ENCODE data around the gene SLC5A10.

Gene SLC5A10

DNA sequence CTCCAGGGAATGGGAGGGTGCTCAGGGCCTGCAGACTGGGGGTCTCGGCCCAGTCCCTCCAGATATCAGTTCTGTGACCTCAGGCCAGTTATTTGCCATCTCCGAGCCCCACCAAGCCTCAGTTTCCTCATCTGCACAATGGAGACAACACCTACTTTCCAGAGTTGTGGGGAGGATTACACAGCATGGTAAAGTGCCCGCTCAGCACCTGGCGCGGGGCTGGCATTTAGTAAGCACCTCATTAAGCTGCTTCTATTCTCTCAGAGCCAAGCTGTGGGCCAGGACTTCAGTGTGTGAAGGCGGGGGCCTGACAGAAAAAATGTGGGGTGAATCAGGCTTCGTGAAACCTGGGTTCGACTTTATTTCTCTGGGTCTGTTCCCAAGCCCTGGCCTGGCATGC, 47.4 kb downstream of the SLC5A10 start:
- no peak for DNase-seq (ENCODE audit: low read depth in 1 of 2, low spot score in 1 of 2)
- TF ChIP-seq, protein P1, sequence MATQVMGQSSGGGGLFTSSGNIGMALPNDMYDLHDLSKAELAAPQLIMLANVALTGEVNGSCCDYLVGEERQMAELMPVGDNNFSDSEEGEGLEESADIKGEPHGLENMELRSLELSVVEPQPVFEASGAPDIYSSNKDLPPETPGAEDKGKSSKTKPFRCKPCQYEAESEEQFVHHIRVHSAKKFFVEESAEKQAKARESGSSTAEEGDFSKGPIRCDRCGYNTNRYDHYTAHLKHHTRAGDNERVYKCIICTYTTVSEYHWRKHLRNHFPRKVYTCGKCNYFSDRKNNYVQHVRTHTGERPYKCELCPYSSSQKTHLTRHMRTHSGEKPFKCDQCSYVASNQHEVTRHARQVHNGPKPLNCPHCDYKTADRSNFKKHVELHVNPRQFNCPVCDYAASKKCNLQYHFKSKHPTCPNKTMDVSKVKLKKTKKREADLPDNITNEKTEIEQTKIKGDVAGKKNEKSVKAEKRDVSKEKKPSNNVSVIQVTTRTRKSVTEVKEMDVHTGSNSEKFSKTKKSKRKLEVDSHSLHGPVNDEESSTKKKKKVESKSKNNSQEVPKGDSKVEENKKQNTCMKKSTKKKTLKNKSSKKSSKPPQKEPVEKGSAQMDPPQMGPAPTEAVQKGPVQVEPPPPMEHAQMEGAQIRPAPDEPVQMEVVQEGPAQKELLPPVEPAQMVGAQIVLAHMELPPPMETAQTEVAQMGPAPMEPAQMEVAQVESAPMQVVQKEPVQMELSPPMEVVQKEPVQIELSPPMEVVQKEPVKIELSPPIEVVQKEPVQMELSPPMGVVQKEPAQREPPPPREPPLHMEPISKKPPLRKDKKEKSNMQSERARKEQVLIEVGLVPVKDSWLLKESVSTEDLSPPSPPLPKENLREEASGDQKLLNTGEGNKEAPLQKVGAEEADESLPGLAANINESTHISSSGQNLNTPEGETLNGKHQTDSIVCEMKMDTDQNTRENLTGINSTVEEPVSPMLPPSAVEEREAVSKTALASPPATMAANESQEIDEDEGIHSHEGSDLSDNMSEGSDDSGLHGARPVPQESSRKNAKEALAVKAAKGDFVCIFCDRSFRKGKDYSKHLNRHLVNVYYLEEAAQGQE (IDR thresholded peaks at IDR 0.05; ENCODE audit: insufficient replicate concordance, low read depth) = no peak
- TF ChIP-seq POLR2AphosphoS5 (IDR thresholded peaks at IDR 0.05; ENCODE audit: low read depth) (no peak), GABPA (IDR thresholded peaks at IDR 0.05; ENCODE audit: low read depth) (no peak)
- H3K27ac ChIP-seq (replicated peaks) = no peak overlapping the region
- no peak overlapping the region for H3K4me3 ChIP-seq (replicated peaks; ENCODE audit: insufficient read depth, low read length)
- no peaks in the 10 kb centered on the region for H3K27me3 ChIP-seq (ENCODE audit: insufficient read depth, poor library complexity, severe bottlenecking)

DNA sequence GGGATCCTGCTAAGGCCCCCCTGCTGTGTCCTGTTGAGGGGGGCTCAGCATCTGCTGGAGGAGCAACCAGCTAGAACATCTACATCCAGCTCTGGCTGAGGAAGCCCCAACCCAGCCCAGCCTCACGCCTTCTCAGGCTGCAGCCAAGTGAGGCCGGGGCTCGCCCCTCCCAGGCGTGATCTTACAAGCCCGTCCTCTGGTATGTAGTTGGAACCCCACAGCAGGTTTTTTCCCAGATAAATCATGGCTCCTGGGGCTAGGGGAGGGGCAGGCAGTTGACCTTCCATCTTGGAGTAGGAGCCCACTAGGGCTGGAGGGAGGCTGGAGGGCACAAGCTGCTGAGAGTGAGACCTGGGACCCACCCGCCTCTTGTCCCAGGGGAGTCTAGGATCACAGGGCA, 47.9 kb downstream of the SLC5A10 start:
- Histone ChIP-seq H3K4me3 (replicated peaks; ENCODE audit: insufficient read depth, low read length) (no peak overlapping the region), H3K27ac (replicated peaks) (no peak overlapping the region), H3K27me3 (ENCODE audit: insufficient read depth, poor library complexity, severe bottlenecking) (no peaks in the 10 kb centered on the region)
- TF ChIP-seq GABPA (IDR thresholded peaks at IDR 0.05; ENCODE audit: low read depth) = no peak
- TF ChIP-seq SPI1 (IDR thresholded peaks at IDR 0.05; ENCODE audit: borderline replicate concordance, low read depth) = no peak
- TF ChIP-seq POLR2AphosphoS5 (IDR thresholded peaks at IDR 0.05; ENCODE audit: low read depth) = no peak
- TF ChIP-seq, protein P2, sequence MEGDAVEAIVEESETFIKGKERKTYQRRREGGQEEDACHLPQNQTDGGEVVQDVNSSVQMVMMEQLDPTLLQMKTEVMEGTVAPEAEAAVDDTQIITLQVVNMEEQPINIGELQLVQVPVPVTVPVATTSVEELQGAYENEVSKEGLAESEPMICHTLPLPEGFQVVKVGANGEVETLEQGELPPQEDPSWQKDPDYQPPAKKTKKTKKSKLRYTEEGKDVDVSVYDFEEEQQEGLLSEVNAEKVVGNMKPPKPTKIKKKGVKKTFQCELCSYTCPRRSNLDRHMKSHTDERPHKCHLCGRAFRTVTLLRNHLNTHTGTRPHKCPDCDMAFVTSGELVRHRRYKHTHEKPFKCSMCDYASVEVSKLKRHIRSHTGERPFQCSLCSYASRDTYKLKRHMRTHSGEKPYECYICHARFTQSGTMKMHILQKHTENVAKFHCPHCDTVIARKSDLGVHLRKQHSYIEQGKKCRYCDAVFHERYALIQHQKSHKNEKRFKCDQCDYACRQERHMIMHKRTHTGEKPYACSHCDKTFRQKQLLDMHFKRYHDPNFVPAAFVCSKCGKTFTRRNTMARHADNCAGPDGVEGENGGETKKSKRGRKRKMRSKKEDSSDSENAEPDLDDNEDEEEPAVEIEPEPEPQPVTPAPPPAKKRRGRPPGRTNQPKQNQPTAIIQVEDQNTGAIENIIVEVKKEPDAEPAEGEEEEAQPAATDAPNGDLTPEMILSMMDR (IDR thresholded peaks at IDR 0.05; ENCODE audit: insufficient read depth, low read length) = no peak
- TF ChIP-seq, protein P1 (IDR thresholded peaks at IDR 0.05; ENCODE audit: insufficient replicate concordance, low read depth) = no peak
- no peak for DNase-seq (ENCODE audit: low read depth in 1 of 2, low spot score in 1 of 2)

DNA sequence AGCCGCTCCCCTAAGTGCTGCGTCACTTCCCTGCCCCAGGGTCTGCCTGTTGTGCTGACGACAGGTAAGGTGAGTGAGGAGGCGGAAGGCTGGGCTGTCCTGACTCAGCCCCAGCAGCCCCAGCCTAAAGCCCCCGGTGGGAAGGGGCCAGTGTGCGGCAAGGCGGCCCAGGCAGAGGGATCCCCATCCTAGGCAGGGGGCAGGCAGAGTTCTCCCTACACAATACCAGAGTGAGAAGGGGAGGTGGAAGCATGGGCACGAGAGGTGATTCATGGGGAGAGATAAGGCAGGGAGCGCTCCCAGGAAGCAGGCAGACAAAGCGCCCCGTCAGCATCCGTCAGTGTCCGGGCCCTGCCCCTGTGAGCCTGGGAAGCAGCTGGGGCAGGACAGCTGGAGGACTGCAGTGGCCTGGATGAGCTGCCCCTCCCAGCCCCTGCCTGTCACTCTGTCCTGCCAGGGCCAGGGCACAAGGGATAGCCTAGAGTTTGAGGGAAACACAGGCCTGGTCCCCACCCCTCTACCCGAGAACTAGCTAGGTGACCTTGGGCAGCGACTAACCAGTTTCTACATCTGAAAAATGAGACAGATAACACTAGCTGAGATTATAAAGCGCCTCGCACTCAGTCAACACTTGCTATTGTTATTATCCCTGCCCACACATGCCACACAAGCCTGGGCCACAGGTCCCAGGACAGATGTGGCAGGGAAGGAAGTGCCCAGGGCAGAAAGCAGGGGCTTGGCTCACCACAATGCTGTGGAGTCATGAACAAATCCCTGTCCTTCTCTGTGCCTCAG, 48.8 kb downstream of the SLC5A10 start:
- TF ChIP-seq, protein P2 (IDR thresholded peaks at IDR 0.05; ENCODE audit: insufficient read depth, low read length) = no peak
- TF ChIP-seq SPI1 (IDR thresholded peaks at IDR 0.05; ENCODE audit: borderline replicate concordance, low read depth) = no peak
- TF ChIP-seq, protein P1 (IDR thresholded peaks at IDR 0.05; ENCODE audit: insufficient replicate concordance, low read depth) = no peak
- no peak for TF ChIP-seq GABPA (IDR thresholded peaks at IDR 0.05; ENCODE audit: low read depth)
- TF ChIP-seq POLR2AphosphoS5 (IDR thresholded peaks at IDR 0.05; ENCODE audit: low read depth) = no peak
- no peak overlapping the region for H3K4me3 ChIP-seq (replicated peaks; ENCODE audit: insufficient read depth, low read length)
- H3K27me3 ChIP-seq (ENCODE audit: insufficient read depth, poor library complexity, severe bottlenecking) = no peaks in the 10 kb centered on the region
- no peak overlapping the region for H3K27ac ChIP-seq (replicated peaks)
- no peak for DNase-seq (ENCODE audit: low read depth in 1 of 2, low spot score in 1 of 2)
